GM06990 (cell line): ENCODE results near the gene CACNA1E.

ENCODE experiments used
- DNase-seq: peaks from one replicate; pipeline ENCODE4 v3.0.0-alpha.2; 2011; ENCODE audit not compliant: insufficient read length; ENCODE audit errors: extremely low read depth
- H3K27me3 ChIP-seq: replicated peaks from 2 replicates; pipeline ENCODE4 v1.6.0; 2011; ENCODE audit warnings: low read length; ENCODE audit not compliant: control insufficient read depth, insufficient read depth
- H3K36me3 ChIP-seq: 2 replicates; pipeline ENCODE4 v1.5.1; 2011; ENCODE audit warnings: low read length; ENCODE audit not compliant: control insufficient read depth, insufficient read depth
- H3K4me3 ChIP-seq: replicated peaks from 2 replicates; pipeline ENCODE4 v1.5.1; 2011; ENCODE audit warnings: low read depth, mild to moderate bottlenecking, control low read depth, low read length
- CTCF ChIP-seq: IDR thresholded peaks from 2 replicates; pipeline ENCODE4 v1.5.1; 2011; ENCODE audit warnings: low read length, control low read depth, mild to moderate bottlenecking, inconsistent platforms; ENCODE audit not compliant: insufficient read depth, poor library complexity, severe bottlenecking

Gene CACNA1E

GRCh38 chr1:181592255-181592859, 109.0 kb downstream of the CACNA1E start:
- no peaks in the 10 kb centered on the region for H3K27me3 ChIP-seq
- peaks cover 3% of the 10 kb centered on the region for H3K36me3 ChIP-seq
- TF ChIP-seq CTCF = no peak
- no peak overlapping the region for H3K4me3 ChIP-seq
- no peak for DNase-seq

GRCh38 chr1:181593042-181593441, 109.7 kb downstream of the CACNA1E start:
- Histone ChIP-seq H3K4me3 (no peak overlapping the region), H3K36me3 (peaks cover 4% of the 10 kb centered on the region), H3K27me3 (no peaks in the 10 kb centered on the region)
- no peak for DNase-seq
- TF ChIP-seq CTCF = no peak

GRCh38 chr1:181594553-181594952, 111.2 kb downstream of the CACNA1E start:
- no peak overlapping the region for H3K4me3 ChIP-seq
- H3K27me3 ChIP-seq = no peaks in the 10 kb centered on the region
- no peak for TF ChIP-seq CTCF
- H3K36me3 ChIP-seq = peaks cover 4% of the 10 kb centered on the region
- DNase-seq = no peak

GRCh38 chr1:181595234-181595633, 111.9 kb downstream of the CACNA1E start:
- DNase-seq = no peak
- Histone ChIP-seq H3K4me3 (no peak overlapping the region), H3K36me3 (peaks cover 4% of the 10 kb centered on the region), H3K27me3 (no peaks in the 10 kb centered on the region)
- TF ChIP-seq CTCF = no peak

GRCh38 chr1:181601186-181601950, 118.1 kb downstream of the CACNA1E start:
- peaks cover 2% of the 10 kb centered on the region; the same call in 1 of the 2 replicates for H3K36me3 ChIP-seq
- TF ChIP-seq CTCF = no peak
- H3K27me3 ChIP-seq = no peaks in the 10 kb centered on the region
- DNase-seq = no peak
- no peak overlapping the region for H3K4me3 ChIP-seq
